Common myeloid progenitor, CD34-positive (primary cell): ENCODE results near the gene BBS4.
A peak's percentile ranks its signal among the peaks of the same experiment; 100 is the strongest.
"Not testable (repeated sequence)": the region's sequence is repeated elsewhere in the genome, so short reads cannot be mapped to it uniquely, and the experiment has no call there.

Experiments
- CTCF ChIA-PET: fragments of 350-600 bp; sonication (Branson Sonifier 250); formaldehyde crosslinking; loops from one replicate; lab custom pipeline; 2021; ENCODE audit warnings: antibody characterized with exemption; lab: Charles Lee
- POLR2A ChIA-PET: fragments of 350-600 bp; sonication (Branson Sonifier 250); formaldehyde crosslinking; loops from one replicate; lab custom pipeline; 2021; ENCODE audit warnings: antibody characterized with exemption; lab: Charles Lee
- DNase-seq, 3 donors: peaks; one replicate each; pipeline versions ENCODE4 v3.0.0 to v3.0.0-alpha.2; 2013
- H3K27ac ChIP-seq, 2 experiments: 1 replicate in 1 of 2; 2 replicates in 1 of 2; pipeline ENCODE4 v1.7.0; 2013; ENCODE audit warnings: inconsistent platforms in 2 of 2, low read length in 2 of 2, mild to moderate bottlenecking in 2 of 2, low read depth in 1 of 2, moderate library complexity in 1 of 2; ENCODE audit not compliant: severe bottlenecking in 2 of 2, insufficient read depth in 1 of 2, poor library complexity in 1 of 2
- H3K27me3 ChIP-seq, 5 experiments: replicated peaks in 2 of 5; 1 replicate in 3 of 5; 2 replicates in 2 of 5; pipeline versions ENCODE4 v1.6.1 to v1.7.0; 2013; ENCODE audit warnings: low read length in 4 of 5, mild to moderate bottlenecking in 2 of 5, moderate library complexity in 2 of 5, inconsistent platforms in 1 of 5; ENCODE audit not compliant: insufficient read depth in 5 of 5, control insufficient read depth in 4 of 5
- H3K36me3 ChIP-seq, 4 experiments: 1 replicate in 2 of 4; 2 replicates in 2 of 4; pipeline versions ENCODE4 v1.6.1 to v1.7.0; 2013; ENCODE audit warnings: low read length in 3 of 4, control low read depth in 1 of 4, mild to moderate bottlenecking in 1 of 4; ENCODE audit not compliant: control insufficient read depth in 4 of 4, insufficient read depth in 4 of 4
- H3K4me1 ChIP-seq, 4 experiments: 1 replicate in 3 of 4; 2 replicates in 1 of 4; pipeline versions ENCODE4 v1.6.1 to v1.7.1; 2013; ENCODE audit warnings: low read length in 3 of 4, mild to moderate bottlenecking in 3 of 4, control low read depth in 1 of 4, inconsistent platforms in 1 of 4, moderate library complexity in 1 of 4; ENCODE audit not compliant: control insufficient read depth in 4 of 4, insufficient read depth in 4 of 4; ENCODE audit errors: control extremely low read depth in 1 of 4
- H3K4me3 ChIP-seq, 7 experiments: 1 replicate in 4 of 7; 2 replicates in 3 of 7; pipeline versions ENCODE4 v1.5.1 to v1.7.0; 2013; ENCODE audit warnings: mild to moderate bottlenecking in 7 of 7, low read length in 6 of 7, moderate library complexity in 6 of 7, inconsistent platforms in 2 of 7, low read depth in 2 of 7, control low read depth in 1 of 7; ENCODE audit not compliant: insufficient read depth in 4 of 7, control insufficient read depth in 1 of 7; ENCODE audit errors: extremely low read depth in 1 of 7
- H3K9me3 ChIP-seq, 5 experiments: 1 replicate in 4 of 5; 2 replicates in 1 of 5; pipeline versions ENCODE4 v1.6.1 to v1.7.1; 2013; ENCODE audit warnings: low read length in 4 of 5, mild to moderate bottlenecking in 2 of 5, inconsistent platforms in 1 of 5, low read depth in 1 of 5, moderate library complexity in 1 of 5; ENCODE audit not compliant: control insufficient read depth in 4 of 5, insufficient read depth in 2 of 5; ENCODE audit errors: control extremely low read depth in 1 of 5
- WGBS: methylation state at CpG from one replicate; pipeline ENCODE4 v1.1.5; 2013; ENCODE audit not compliant: insufficient coverage; 5-methylcytosine and 5-hydroxymethylcytosine counted together

BBS4 gene

DNA sequence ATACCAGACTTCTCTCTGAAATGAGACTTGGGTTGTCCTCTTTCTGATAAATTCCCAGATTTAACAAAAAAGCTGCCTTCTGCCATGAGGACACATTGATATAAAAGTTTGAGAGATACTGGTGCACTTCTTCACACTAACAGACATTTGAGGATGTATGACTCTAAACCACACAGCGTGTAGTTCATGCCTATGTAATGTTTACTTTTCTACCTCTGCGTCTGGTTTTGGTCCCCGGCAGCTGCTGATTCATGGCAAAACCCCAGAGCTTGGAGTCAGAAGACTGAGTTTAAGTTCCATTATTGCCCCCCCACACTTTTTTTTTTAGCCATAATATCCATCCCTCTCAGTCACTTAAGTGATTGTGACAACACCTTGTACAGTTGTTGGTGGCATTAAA, 30.0 kb upstream of the BBS4 start:
- H3K4me3 ChIP-seq, H3K4me1 ChIP-seq, H3K36me3 ChIP-seq, H3K27me3 ChIP-seq, POLR2A ChIA-PET, H3K9me3 ChIP-seq, H3K27ac ChIP-seq, DNase-seq, CTCF ChIA-PET: not testable (repeated sequence)
- WGBS: no CpG with 5 or more reads among the region's 3 CpGs

DNA sequence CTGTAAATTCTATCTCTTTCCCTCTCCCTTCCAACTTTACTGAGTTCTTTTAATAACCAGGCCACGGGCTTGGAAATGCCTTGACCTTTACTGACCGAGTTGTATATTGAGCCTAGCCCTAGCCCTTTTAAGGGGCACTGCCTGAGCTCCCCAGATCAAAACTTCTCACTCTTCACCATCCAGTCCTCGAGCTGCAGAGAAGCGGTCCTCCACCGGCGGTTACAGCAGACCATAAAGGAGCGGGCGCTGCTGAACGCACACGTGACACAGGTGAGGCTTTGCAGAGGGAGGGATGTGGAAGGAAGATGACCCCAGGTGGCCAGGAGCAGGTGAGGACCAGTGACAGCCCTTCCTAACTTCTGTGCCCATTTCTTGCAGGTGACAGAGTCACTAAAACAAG, 24.9 kb upstream of the BBS4 start:
- POLR2A ChIA-PET, H3K27me3 ChIP-seq, H3K36me3 ChIP-seq, H3K4me3 ChIP-seq, H3K4me1 ChIP-seq, H3K9me3 ChIP-seq, DNase-seq, CTCF ChIA-PET, H3K27ac ChIP-seq: not testable (repeated sequence)
- WGBS: no CpG with 5 or more reads among the region's 10 CpGs

DNA sequence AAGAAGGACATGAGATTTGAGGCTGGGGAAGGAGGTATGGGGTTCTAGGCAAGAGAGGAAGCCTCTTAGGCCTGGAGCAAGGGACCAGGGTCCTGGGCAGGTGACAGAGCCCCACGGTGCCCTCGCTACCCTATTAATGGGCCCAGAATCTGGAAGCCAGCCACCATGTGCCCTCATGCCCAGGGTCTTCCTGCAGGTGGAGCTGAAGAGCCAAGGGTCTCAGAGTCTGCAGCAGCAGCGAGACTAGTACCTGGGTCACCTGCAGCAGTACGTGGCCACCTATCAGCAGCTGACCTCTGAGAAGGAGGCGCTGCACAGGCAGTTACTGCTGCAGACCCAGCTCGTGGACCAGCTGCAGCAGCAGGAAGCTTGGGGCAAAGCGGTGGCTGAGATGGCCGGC, 22.1 kb upstream of the BBS4 start:
- H3K27me3 ChIP-seq, CTCF ChIA-PET, DNase-seq, H3K4me1 ChIP-seq, POLR2A ChIA-PET, H3K27ac ChIP-seq, H3K9me3 ChIP-seq, H3K4me3 ChIP-seq, H3K36me3 ChIP-seq: not testable (repeated sequence)
- WGBS: no CpG with 5 or more reads among the region's 8 CpGs

DNA sequence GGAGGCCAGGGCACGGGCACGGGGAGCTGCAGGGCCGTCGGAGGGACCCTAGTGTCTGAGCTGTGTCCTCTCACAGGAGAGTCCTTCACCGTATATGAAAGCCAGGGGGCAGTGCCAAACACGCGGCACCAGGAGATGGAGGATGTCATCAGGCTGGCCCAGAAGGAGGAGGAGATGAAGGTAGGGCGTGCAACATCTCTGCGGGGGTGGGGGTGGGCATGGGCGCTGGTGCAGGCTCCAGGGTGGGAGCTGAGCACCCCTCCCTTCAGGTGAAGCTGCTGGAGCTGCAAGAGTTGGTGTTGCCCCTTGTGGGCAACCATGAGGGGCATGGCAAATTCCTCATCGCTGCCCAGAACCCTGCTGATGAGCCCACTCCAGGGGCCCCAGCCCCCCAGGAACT, 20.3 kb upstream of the BBS4 start:
- H3K4me3 ChIP-seq, POLR2A ChIA-PET, H3K9me3 ChIP-seq, H3K27ac ChIP-seq, CTCF ChIA-PET, H3K27me3 ChIP-seq, DNase-seq, H3K4me1 ChIP-seq, H3K36me3 ChIP-seq: not testable (repeated sequence)
- WGBS: 77% methylated on average over 3 of the region's 11 CpGs

DNA sequence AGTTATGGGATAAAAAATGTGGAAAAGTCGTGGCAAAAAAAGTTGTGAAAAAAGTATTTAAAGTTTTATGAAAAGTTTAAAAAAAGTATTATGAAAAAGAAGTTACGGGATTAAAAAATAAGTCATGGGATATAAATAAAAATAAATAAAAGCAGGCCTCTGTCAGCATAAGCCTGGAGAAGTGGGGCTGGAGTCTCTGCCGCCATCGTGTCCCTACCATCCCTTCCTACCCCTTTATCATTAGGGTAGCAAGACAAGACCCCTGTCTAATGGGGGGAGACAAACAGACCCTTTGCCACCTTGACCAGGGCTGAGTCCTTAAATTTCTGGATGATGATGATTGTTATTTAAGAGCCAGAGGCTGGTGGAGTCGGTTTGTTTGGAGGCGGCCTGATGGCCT, 16.2 kb upstream of the BBS4 start:
- H3K36me3 ChIP-seq, CTCF ChIA-PET, H3K4me3 ChIP-seq, POLR2A ChIA-PET, DNase-seq, H3K27ac ChIP-seq, H3K27me3 ChIP-seq, H3K9me3 ChIP-seq: not testable (repeated sequence)
- no CpG with 5 or more reads among the region's 6 CpGs for WGBS
- H3K4me1 ChIP-seq: peaks cover 0 to 11% (median 4%) of the 10 kb centered on the region in 4 experiments

DNA sequence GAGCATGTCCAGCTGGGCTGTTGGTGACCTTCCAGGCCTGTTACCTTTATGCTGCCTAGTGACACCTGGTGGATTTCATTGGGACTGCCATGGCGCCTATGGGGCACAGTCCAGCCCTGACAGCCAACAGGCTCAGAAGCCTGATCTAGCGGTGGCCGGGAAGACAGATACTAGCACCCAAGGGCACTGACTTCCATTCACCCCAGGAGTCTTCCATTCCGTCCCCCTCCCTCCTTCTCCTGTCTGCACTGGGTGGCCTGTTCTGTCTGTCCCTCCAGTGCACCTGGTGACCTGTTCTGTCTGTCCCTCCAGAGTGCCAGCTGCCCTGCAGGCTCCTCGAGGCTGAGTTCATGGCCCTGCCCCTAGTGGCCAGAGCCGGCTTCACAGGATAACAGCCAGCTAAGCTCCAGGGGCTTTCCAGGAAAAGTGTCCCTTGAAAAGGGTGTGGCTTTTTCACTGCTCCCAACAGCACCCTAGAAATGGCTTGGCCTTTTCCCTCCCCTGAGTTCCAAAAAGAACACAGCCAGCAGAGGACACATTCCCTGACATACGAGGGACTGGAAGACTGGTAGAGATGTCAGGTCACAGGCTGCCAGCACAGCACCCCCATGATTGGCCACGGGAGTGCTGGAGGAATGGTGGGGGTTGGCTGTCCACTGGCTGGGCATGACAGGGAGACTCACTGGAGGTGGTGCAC, 15.2 kb upstream of the BBS4 start:
- DNase-seq: peak; percentile 58 to 73 (median 72)
- H3K4me3 ChIP-seq: peak overlapping the region in 6 of 7 experiments; percentile 23 to 75 (median 44)
- H3K27me3 ChIP-seq, H3K9me3 ChIP-seq, POLR2A ChIA-PET, H3K36me3 ChIP-seq, H3K27ac ChIP-seq: not testable (repeated sequence)
- H3K4me1 ChIP-seq: peaks cover 0 to 11% (median 4%) of the 10 kb centered on the region in 4 experiments
- 2% methylated on average over 5 of the region's 8 CpGs for WGBS
- CTCF ChIA-PET: interaction anchor here (1.3 to 1.7 kb wide), 4 partner anchors 70 to 363 kb away, joined by 3 to 10 read pairs (median 4); no protein-coding TSS in a partner anchor

DNA sequence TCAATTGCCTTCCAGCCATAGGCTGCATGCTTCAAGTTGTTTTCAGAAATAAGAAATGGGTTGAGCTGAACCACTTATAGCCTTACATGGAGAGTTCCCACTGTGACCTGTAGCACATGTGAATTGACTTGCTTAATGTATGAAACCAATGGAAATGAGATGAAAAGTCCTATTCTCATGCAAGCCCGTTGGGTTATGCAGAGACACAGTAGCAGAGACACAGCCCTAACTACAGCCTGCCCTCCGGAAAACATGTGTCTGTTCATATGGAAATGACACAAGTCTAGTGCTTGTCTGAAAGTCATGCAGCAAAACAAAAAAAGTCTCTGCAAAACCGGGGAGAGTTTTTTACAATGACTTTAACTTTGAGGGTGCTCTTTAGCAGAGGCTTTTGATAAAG, 14.5 kb upstream of the BBS4 start:
- no peaks in the 10 kb centered on the region for H3K9me3 ChIP-seq
- ChIA-PET CTCF (interaction anchor here (1.3 to 1.7 kb wide), 4 partner anchors 71 to 362 kb away, joined by 3 to 10 read pairs (median 4); no protein-coding TSS in a partner anchor), POLR2A (no interaction called here)
- WGBS: 39% methylated on average over 3 of the region's 3 CpGs
- H3K27ac ChIP-seq: no peak overlapping the region
- H3K27me3 ChIP-seq: peaks cover 0 to 7% (median 0%) of the 10 kb centered on the region in 5 experiments
- H3K4me1 ChIP-seq: peaks cover 0 to 11% (median 4%) of the 10 kb centered on the region in 4 experiments
- DNase-seq: no peak
- H3K4me3 ChIP-seq: no peak overlapping the region
- H3K36me3 ChIP-seq: no peaks in the 10 kb centered on the region
